Choroid plexus epithelial cell (primary cell): ENCODE results near the gene KCNMA1.

Experiments
- DNase-seq: peaks from one replicate; pipeline ENCODE4 v3.0.0-alpha.2; 2010; ENCODE audit warnings: low read depth
- H3K4me3 ChIP-seq: 2 replicates; pipeline ENCODE4 v1.5.1; 2011; ENCODE audit warnings: low read depth, mild to moderate bottlenecking, control low read depth, low read length, moderate library complexity
- TF ChIP-seq, protein P1 (sequence below): conservative IDR thresholded peaks from 2 replicates; pipeline ENCODE4 v1.5.1; 2011; ENCODE audit warnings: low read depth, mild to moderate bottlenecking, control low read depth, inconsistent platforms, low read length, moderate library complexity

Gene KCNMA1

DNA sequence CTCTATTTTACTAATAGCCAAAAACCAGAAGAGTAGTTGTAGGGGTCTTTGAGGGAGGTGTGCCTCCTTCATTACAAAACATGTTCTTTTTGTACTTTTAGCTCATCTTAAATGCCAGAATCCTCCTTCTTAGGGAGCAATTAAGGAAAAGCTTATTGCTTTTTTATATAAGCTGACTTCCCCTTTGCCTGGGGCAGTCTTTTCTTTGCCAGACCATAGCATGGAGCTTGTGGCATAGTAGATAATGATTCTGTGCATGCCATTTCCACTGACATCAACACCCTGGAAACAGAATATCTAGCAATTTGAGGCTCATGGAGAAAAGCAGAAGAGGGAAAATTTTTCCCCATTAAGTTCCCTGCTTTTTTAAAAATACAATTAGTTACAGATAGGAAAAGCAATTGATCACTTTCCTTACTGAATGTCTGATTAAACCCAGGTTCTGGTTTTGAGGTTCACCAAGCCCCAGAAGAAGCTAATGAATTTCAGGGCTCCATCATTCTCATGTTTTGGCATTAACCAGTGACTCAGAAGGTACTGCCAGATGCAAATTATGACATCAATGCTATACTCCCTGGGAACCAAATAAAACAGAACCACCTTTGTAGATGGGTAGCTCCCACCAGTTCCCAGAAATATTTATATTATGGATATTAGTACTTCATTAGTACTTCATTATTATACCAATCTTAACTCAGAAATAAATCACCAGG lies 410.6 kb downstream of the KCNMA1 start:
- H3K4me3 ChIP-seq: no peak overlapping the region
- TF ChIP-seq, protein P1, sequence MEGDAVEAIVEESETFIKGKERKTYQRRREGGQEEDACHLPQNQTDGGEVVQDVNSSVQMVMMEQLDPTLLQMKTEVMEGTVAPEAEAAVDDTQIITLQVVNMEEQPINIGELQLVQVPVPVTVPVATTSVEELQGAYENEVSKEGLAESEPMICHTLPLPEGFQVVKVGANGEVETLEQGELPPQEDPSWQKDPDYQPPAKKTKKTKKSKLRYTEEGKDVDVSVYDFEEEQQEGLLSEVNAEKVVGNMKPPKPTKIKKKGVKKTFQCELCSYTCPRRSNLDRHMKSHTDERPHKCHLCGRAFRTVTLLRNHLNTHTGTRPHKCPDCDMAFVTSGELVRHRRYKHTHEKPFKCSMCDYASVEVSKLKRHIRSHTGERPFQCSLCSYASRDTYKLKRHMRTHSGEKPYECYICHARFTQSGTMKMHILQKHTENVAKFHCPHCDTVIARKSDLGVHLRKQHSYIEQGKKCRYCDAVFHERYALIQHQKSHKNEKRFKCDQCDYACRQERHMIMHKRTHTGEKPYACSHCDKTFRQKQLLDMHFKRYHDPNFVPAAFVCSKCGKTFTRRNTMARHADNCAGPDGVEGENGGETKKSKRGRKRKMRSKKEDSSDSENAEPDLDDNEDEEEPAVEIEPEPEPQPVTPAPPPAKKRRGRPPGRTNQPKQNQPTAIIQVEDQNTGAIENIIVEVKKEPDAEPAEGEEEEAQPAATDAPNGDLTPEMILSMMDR: no peak
- DNase-seq: no peak

DNA sequence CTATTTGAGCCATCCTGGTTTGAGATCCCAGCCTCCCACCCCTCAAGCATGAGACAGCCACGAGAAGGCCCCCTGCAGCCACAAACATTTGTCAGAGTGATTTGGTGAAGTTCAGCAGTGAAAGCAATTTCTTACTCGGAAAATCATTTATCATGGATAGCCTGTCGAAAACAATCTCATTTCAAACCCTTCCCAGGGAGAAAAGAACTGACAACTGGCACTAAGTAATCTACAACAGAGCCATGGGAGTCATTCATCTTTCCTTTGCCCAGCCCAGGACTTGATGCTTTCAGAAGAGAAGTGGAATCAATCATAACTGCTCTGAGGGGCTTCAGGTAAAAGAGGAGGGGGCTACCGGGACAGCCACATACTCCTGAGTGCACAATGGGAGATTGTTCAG lies 411.2 kb downstream of the KCNMA1 start:
- TF ChIP-seq, protein P1: no peak
- DNase-seq: no peak
- no peak overlapping the region for H3K4me3 ChIP-seq

DNA sequence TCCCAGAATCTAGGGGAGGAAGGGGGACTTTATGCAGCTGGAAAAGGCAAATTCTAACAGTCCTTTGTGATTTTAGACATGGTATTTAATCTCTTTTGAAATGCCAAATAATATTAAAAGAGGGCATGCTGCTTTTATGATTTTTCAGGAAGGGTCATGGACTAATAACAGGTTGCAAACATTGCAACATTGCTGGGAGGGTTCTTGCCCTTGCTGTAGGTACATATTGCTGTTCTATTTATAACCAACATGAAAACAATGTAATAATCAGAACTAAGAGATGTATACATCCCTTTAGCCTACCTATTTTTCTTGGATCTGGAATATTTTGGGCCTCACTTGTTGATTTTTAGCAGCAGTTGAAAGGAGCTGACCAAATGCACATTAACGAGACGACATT lies 411.6 kb downstream of the KCNMA1 start:
- DNase-seq: no peak
- no peak overlapping the region for H3K4me3 ChIP-seq
- TF ChIP-seq, protein P1: no peak

DNA sequence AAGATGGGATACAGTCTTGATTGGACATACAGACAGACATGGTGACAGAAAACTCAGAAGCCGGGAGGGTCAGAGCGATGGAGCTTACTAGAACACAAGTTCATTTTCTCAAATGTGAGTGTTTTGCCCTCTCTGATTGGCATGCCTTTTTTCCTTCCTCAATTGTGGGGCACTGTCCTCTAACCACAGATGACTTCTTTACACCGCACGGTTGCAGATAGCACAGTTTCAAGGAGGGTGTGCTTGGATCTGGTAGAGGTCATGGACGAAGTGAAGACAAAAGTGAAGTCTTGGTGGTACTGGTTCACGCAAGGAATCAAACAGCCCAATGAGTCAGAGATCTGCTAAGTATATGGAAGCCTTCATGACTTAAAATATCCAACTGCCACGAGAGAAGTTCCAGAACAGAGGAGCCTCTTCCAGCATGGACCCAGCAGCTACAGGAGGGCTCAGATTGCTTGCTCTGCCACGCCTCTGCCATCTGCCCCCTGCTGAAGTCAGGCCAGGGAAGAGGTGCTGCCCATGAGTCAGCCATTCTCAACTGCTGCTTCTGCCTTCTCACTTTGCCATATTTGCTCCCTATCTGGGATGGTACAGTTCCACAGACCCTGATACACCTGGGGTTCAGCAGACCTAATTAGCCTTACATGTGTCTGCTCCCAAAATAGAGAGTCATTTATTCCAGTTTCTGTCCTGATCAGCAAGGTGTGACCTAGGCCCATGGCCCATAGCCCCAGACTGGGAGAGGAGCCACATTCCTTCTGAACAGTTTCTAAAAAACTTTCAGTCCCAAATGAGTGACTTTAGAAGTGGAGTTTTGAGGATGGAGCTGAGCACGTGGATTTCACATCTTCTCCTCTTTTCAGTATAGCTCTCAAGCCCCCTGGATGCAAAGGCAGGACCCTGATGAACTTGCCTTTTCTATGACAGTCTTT lies 413.8 kb downstream of the KCNMA1 start:
- TF ChIP-seq, protein P1: no peak
- no peak for DNase-seq
- no peak overlapping the region for H3K4me3 ChIP-seq

DNA sequence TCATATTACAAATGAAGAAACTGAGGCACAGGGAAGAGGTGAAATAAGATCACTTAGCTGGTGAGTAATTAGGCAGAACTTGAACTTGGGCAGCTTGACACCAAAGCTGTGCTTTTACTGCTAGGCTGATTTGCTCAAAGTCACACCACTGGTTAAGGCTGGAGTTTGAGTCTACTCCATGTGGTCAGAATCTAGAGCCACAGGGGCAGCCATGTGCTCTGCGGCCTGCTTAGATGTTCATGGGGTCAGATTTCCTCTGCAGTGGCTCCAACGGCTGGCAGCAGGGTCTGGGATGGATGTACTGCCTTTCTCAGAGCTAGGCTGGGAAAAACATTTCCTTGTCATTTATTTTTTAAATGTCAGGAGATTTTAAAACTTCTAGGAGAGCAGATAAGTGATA lies 417.5 kb downstream of the KCNMA1 start:
- TF ChIP-seq, protein P1: no peak
- peak; percentile 28 for DNase-seq
- H3K4me3 ChIP-seq: no peak overlapping the region

DNA sequence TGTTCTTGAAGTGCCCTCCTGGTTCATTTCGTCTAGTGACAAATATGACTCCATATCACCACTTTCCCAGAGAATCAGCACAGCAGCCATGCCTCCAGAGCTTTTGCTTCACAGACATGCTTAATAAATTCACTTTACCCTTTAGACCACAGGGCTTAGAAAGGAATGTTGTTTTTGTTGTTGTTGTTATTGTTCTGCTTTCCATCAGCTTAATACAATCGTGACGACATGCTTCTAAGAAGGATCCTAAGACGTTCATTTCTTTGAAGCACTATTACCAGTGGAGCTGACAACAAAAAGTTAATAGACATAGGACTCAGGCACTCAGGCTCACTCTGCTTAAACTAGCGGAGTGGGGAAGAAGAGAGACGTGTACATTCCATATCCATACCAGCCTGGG lies 418.6 kb downstream of the KCNMA1 start:
- DNase-seq: no peak
- TF ChIP-seq, protein P1: no peak
- H3K4me3 ChIP-seq: no peak overlapping the region
